Kidney epithelial cell (primary cell): ENCODE data around the gene PIK3C2G. TPM values are rescaled to one million over a fixed set of nuclear protein-coding genes. Genes with fewer than 3 reads are reported as not detected.
A peak's percentile ranks its signal among the peaks of the same experiment; 100 is the strongest.

Experiments
- DNase-seq: peaks from one replicate; pipeline ENCODE4 v3.0.0-alpha.2; 2010; ENCODE audit warnings: low read depth
- H3K27me3 ChIP-seq: 2 replicates; pipeline ENCODE4 v1.6.0; 2011; ENCODE audit warnings: low read length; ENCODE audit not compliant: control insufficient read depth, insufficient read depth
- H3K36me3 ChIP-seq: 2 replicates; pipeline ENCODE4 v1.5.1; 2011; ENCODE audit warnings: low read length; ENCODE audit not compliant: control insufficient read depth, insufficient read depth
- H3K4me3 ChIP-seq: 2 replicates; pipeline ENCODE4 v1.5.1; 2011; ENCODE audit warnings: low read depth, mild to moderate bottlenecking, control low read depth, low read length
- total RNA-seq: library from RNA; depleted of rRNA; stranded (reverse); fragments of >200 nt; gene quantifications from 2 replicates; pipeline ENCODE4 v1.2.3, GENCODE V29; 2015
- TF ChIP-seq, protein P1 (sequence below): IDR thresholded peaks from 2 replicates; pipeline ENCODE4 v1.5.1; 2011; ENCODE audit warnings: mild to moderate bottlenecking, moderate library complexity, low read length, control low read depth, inconsistent platforms; ENCODE audit not compliant: insufficient read depth, poor library complexity, severe bottlenecking

Gene PIK3C2G
- total RNA-seq, 1 donor from 2014 or later: 0.13 TPM

DNA sequence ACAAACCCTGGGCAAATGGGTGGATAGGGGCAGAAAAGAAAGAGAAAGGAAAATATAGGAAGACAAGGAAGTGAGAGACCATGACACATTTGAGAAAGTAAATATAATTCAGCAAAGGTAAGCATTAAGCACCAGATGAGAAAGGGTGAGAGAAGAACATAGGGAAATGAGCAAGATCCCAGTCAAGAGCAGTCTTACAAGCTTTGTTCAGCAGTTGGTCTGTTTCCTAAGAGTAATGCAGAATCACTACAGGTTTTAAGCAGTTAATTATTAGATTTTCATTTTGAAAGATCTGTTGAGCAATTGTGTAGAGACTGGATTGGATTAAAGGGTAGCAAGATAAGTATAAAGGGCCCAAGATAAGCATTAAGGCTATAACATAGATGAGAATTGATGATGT lies 330.2 kb downstream of the PIK3C2G start:
- Histone ChIP-seq H3K4me3 (no peak overlapping the region), H3K27me3 (no peaks in the 10 kb centered on the region), H3K36me3 (no peaks in the 10 kb centered on the region)
- no peak for DNase-seq
- TF ChIP-seq, protein P1, sequence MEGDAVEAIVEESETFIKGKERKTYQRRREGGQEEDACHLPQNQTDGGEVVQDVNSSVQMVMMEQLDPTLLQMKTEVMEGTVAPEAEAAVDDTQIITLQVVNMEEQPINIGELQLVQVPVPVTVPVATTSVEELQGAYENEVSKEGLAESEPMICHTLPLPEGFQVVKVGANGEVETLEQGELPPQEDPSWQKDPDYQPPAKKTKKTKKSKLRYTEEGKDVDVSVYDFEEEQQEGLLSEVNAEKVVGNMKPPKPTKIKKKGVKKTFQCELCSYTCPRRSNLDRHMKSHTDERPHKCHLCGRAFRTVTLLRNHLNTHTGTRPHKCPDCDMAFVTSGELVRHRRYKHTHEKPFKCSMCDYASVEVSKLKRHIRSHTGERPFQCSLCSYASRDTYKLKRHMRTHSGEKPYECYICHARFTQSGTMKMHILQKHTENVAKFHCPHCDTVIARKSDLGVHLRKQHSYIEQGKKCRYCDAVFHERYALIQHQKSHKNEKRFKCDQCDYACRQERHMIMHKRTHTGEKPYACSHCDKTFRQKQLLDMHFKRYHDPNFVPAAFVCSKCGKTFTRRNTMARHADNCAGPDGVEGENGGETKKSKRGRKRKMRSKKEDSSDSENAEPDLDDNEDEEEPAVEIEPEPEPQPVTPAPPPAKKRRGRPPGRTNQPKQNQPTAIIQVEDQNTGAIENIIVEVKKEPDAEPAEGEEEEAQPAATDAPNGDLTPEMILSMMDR: no peak

DNA sequence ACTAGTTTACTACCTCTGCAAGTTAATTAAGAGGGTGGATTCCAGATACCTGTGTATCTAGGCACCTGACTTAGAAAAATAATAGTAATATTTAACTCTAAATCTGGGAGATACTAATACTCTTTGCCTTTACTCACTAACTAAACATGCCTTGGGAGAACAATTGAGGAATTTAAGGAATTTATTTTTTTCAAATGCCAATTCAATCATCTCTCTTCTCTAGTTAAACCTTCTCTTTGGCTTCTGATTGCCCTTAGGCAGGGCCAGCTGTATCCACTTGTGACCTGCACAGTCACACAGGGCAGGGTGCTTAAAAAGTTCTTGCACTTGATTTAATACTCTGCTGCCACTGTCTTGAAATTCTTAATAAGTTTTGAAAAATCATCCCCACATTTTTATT lies 334.1 kb downstream of the PIK3C2G start:
- Histone ChIP-seq H3K4me3 (no peak overlapping the region), H3K36me3 (no peaks in the 10 kb centered on the region), H3K27me3 (no peaks in the 10 kb centered on the region)
- TF ChIP-seq, protein P1: no peak
- DNase-seq: peak; percentile 14

GRCh38 chr12:18601962-18602361 lies 340.6 kb downstream of the PIK3C2G start:
- DNase-seq: no peak
- Histone ChIP-seq H3K4me3 (no peak overlapping the region), H3K36me3 (no peaks in the 10 kb centered on the region), H3K27me3 (no peaks in the 10 kb centered on the region)
- TF ChIP-seq, protein P1: no peak

DNA sequence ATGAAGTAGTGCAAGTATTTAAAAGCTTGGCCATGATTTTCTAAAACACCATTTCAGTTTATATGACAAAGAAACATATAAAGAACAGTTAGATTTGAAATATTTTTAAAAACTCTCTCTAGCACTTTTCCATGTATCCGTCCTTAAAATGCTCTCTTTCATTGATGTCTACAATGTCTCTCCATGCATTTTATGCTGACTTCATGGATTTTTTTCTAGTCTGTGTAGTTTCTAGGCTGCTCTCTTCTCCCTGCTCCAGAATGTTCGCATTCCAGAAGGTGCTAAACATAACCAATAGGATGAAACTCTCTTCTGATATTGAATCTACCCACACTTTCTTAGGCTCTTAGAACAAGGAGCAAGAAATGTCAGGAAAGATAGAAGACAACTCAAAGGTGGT lies 351.7 kb downstream of the PIK3C2G start:
- no peaks in the 10 kb centered on the region for H3K27me3 ChIP-seq
- TF ChIP-seq, protein P1: no peak
- no peak for DNase-seq
- no peaks in the 10 kb centered on the region for H3K36me3 ChIP-seq
- no peak overlapping the region for H3K4me3 ChIP-seq

DNA sequence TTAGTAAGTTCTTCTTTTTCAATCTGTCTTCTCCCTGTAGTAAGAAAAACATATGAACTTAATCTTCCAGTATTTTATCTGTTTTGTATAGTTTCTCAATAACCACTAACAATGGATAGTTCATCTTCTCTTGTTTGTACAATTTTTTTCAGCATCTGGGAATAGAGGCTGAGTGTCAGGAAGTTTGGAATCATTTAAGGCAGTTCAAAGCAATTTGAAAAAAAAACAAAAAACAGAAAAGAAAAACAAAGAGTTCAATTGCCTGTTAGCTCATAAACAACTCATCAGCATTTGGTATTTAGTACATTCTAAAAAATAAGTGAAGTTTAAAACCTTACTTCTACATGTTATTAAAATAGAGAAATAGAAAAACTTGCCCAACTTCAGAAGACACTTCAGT lies 359.7 kb downstream of the PIK3C2G start:
- no peak for DNase-seq
- Histone ChIP-seq H3K27me3 (no peaks in the 10 kb centered on the region), H3K4me3 (no peak overlapping the region), H3K36me3 (no peaks in the 10 kb centered on the region)
- TF ChIP-seq, protein P1: no peak

GRCh38 chr12:18629445-18629844 lies 368.1 kb downstream of the PIK3C2G start:
- Histone ChIP-seq H3K4me3 (no peak overlapping the region), H3K27me3 (no peaks in the 10 kb centered on the region), H3K36me3 (no peaks in the 10 kb centered on the region)
- no peak for DNase-seq
- TF ChIP-seq, protein P1: no peak
